ENCODE measurements around the gene RBX1.
"Not testable (repeated sequence)": the region's sequence is repeated elsewhere in the genome, so short reads cannot be mapped to it uniquely, and the experiment has no call there.

Gene RBX1

GRCh38 chr22:40976866-40977700 lies 25.9 kb downstream of the RBX1 start:
- Histone ChIP-seq H3K36me3 (ENCODE audit: control insufficient read depth, insufficient read depth, low read length) (no peaks in the 10 kb centered on the region), H3K4me3 (ENCODE audit: low read length) (no peak overlapping the region), H3K27me3 (ENCODE audit: control insufficient read depth, insufficient read depth, low read length) (no peaks in the 10 kb centered on the region), H3K4me1 (ENCODE audit: control insufficient read depth, insufficient read depth, low read length) (no peaks in the 10 kb centered on the region), H3K9ac (ENCODE audit: low read length) (no peak overlapping the region), H3K9me3 (ENCODE audit: control insufficient read depth, low read length) (no peaks in the 10 kb centered on the region)

- no peaks in the 10 kb centered on the region for H3K27me3 ChIP-seq (ENCODE audit: control insufficient read depth, insufficient read depth, low read length)
- no peaks in the 10 kb centered on the region for H3K9me3 ChIP-seq (ENCODE audit: control insufficient read depth, low read length)
- no peak overlapping the region for H3K4me3 ChIP-seq (ENCODE audit: low read length)
- H3K36me3 ChIP-seq (ENCODE audit: control insufficient read depth, insufficient read depth, low read length), result no peaks in the 10 kb centered on the region
- H3K9ac ChIP-seq (ENCODE audit: low read length), result no peak overlapping the region
- H3K4me1 ChIP-seq (ENCODE audit: control insufficient read depth, insufficient read depth, low read length), result no peaks in the 10 kb centered on the region
These were observed 28.0 kb downstream of the RBX1 start for GRCh38 chr22:40979198-40979597.

- Histone ChIP-seq H3K27me3 (ENCODE audit: control insufficient read depth, insufficient read depth, low read length) (no peaks in the 10 kb centered on the region), H3K4me1 (ENCODE audit: control insufficient read depth, insufficient read depth, low read length) (no peaks in the 10 kb centered on the region), H3K36me3 (ENCODE audit: control insufficient read depth, insufficient read depth, low read length) (no peaks in the 10 kb centered on the region), H3K9ac (ENCODE audit: low read length) (no peak overlapping the region), H3K9me3 (ENCODE audit: control insufficient read depth, low read length) (no peaks in the 10 kb centered on the region), H3K4me3 (ENCODE audit: low read length) (no peak overlapping the region)
These were observed 28.7 kb downstream of the RBX1 start for GRCh38 chr22:40979871-40980270.

GRCh38 chr22:40982482-40983385 lies 31.6 kb downstream of the RBX1 start:
- Histone ChIP-seq H3K36me3 (ENCODE audit: control insufficient read depth, insufficient read depth, low read length) (no peaks in the 10 kb centered on the region), H3K9ac (ENCODE audit: low read length) (no peak overlapping the region), H3K27me3 (ENCODE audit: control insufficient read depth, insufficient read depth, low read length) (no peaks in the 10 kb centered on the region), H3K4me3 (ENCODE audit: low read length) (no peak overlapping the region), H3K9me3 (ENCODE audit: control insufficient read depth, low read length) (no peaks in the 10 kb centered on the region), H3K4me1 (ENCODE audit: control insufficient read depth, insufficient read depth, low read length) (no peaks in the 10 kb centered on the region)

- no peak overlapping the region for H3K4me3 ChIP-seq (ENCODE audit: low read length)
- H3K36me3 ChIP-seq (ENCODE audit: control insufficient read depth, insufficient read depth, low read length), result no peaks in the 10 kb centered on the region
- H3K27me3 ChIP-seq (ENCODE audit: control insufficient read depth, insufficient read depth, low read length), result peaks cover 18% of the 10 kb centered on the region
- H3K4me1 ChIP-seq (ENCODE audit: control insufficient read depth, insufficient read depth, low read length), result no peaks in the 10 kb centered on the region
- no peaks in the 10 kb centered on the region for H3K9me3 ChIP-seq (ENCODE audit: control insufficient read depth, low read length)
- no peak overlapping the region for H3K9ac ChIP-seq (ENCODE audit: low read length)
These were observed 40.1 kb downstream of the RBX1 start for GRCh38 chr22:40991298-40991697.

GRCh38 chr22:40995821-40996220 lies 44.6 kb downstream of the RBX1 start:
- Histone ChIP-seq H3K9ac (ENCODE audit: low read length) (no peak overlapping the region), H3K4me1 (ENCODE audit: control insufficient read depth, insufficient read depth, low read length) (no peaks in the 10 kb centered on the region), H3K36me3 (ENCODE audit: control insufficient read depth, insufficient read depth, low read length) (no peaks in the 10 kb centered on the region), H3K9me3 (ENCODE audit: control insufficient read depth, low read length) (no peaks in the 10 kb centered on the region), H3K4me3 (ENCODE audit: low read length) (no peak overlapping the region), H3K27me3 (ENCODE audit: control insufficient read depth, insufficient read depth, low read length) (peaks cover 12% of the 10 kb centered on the region)

GRCh38 chr22:40997520-40997919 lies 46.3 kb downstream of the RBX1 start:
- H3K9me3 ChIP-seq (ENCODE audit: control insufficient read depth, low read length), result no peaks in the 10 kb centered on the region
- H3K4me1 ChIP-seq (ENCODE audit: control insufficient read depth, insufficient read depth, low read length), result peaks cover 4% of the 10 kb centered on the region

GRCh38 chr22:41000040-41000565 lies 48.9 kb downstream of the RBX1 start:
- Histone ChIP-seq H3K9me3 (ENCODE audit: control insufficient read depth, low read length) (no peaks in the 10 kb centered on the region), H3K4me1 (ENCODE audit: control insufficient read depth, insufficient read depth, low read length) (peaks cover 4% of the 10 kb centered on the region), H3K27me3 (ENCODE audit: control insufficient read depth, insufficient read depth, low read length) (no peaks in the 10 kb centered on the region), H3K9ac (ENCODE audit: low read length) (no peak overlapping the region), H3K4me3 (ENCODE audit: low read length) (no peak overlapping the region), H3K36me3 (ENCODE audit: control insufficient read depth, insufficient read depth, low read length) (no peaks in the 10 kb centered on the region)

More at GRCh38 chr22:40997520-40997919, 46.3 kb downstream of the RBX1 start:
- Histone ChIP-seq H3K36me3 (ENCODE audit: control insufficient read depth, insufficient read depth, low read length) (no peaks in the 10 kb centered on the region), H3K27me3 (ENCODE audit: control insufficient read depth, insufficient read depth, low read length) (peaks cover 6% of the 10 kb centered on the region), H3K4me3 (ENCODE audit: low read length) (no peak overlapping the region), H3K9ac (ENCODE audit: low read length) (no peak overlapping the region)

GRCh38 chr22:41000941-41001721 lies 50.0 kb downstream of the RBX1 start:
- peaks cover 4% of the 10 kb centered on the region for H3K4me1 ChIP-seq (ENCODE audit: control insufficient read depth, insufficient read depth, low read length)
- H3K9ac ChIP-seq (ENCODE audit: low read length), result no peak overlapping the region

GRCh38 chr22:41001722-41002122 lies 50.5 kb downstream of the RBX1 start:
- no peaks in the 10 kb centered on the region for H3K36me3 ChIP-seq (ENCODE audit: control insufficient read depth, insufficient read depth, low read length)
- H3K9ac ChIP-seq (ENCODE audit: low read length), result no peak overlapping the region

More at GRCh38 chr22:41000941-41001721, 50.0 kb downstream of the RBX1 start:
- Histone ChIP-seq H3K4me3 (ENCODE audit: low read length) (no peak overlapping the region), H3K9me3 (ENCODE audit: control insufficient read depth, low read length) (no peaks in the 10 kb centered on the region), H3K27me3 (ENCODE audit: control insufficient read depth, insufficient read depth, low read length) (no peaks in the 10 kb centered on the region), H3K36me3 (ENCODE audit: control insufficient read depth, insufficient read depth, low read length) (no peaks in the 10 kb centered on the region)

GRCh38 chr22:41002386-41002785 lies 51.2 kb downstream of the RBX1 start:
- not testable (repeated sequence) for H3K4me3 ChIP-seq (ENCODE audit: low read length); H3K27me3 ChIP-seq (ENCODE audit: control insufficient read depth, insufficient read depth, low read length); H3K9ac ChIP-seq (ENCODE audit: low read length); H3K9me3 ChIP-seq (ENCODE audit: control insufficient read depth, low read length); H3K36me3 ChIP-seq (ENCODE audit: control insufficient read depth, insufficient read depth, low read length); H3K4me1 ChIP-seq (ENCODE audit: control insufficient read depth, insufficient read depth, low read length)

More at GRCh38 chr22:41001722-41002122, 50.5 kb downstream of the RBX1 start:
- Histone ChIP-seq H3K4me1 (ENCODE audit: control insufficient read depth, insufficient read depth, low read length) (peaks cover 4% of the 10 kb centered on the region), H3K4me3 (ENCODE audit: low read length) (no peak overlapping the region), H3K9me3 (ENCODE audit: control insufficient read depth, low read length) (no peaks in the 10 kb centered on the region), H3K27me3 (ENCODE audit: control insufficient read depth, insufficient read depth, low read length) (no peaks in the 10 kb centered on the region)
